ENCODE results near the gene LGR6. TPM values are rescaled to one million over a fixed set of nuclear protein-coding genes. Genes with fewer than 3 reads are reported as not detected.

LGR6 gene
- total RNA-seq, 8 experiments from 2014 or later: 0.13 to 1.0 (median 0.35) TPM

DNA sequence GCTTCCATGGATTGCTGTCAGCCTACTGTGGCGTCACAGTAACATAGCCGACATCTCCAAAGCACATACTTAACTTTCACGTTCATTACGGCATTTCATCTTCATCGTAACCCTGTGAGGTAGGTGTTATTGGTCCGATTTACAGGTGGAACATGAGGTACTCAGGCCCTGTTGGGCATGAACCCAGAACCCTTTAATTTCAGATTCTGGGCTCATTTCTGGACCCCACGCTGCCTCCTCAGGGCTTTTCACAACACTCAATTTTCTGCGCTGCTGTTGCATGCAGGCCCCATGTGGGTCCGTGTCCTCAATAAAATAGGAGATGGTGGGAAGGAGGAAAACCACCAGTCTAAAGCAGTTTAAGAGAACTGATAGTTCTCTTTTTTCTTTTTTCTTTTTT lies 108.6 kb downstream of the LGR6 start:
- Histone ChIP-seq H3K27ac (no peak overlapping the region), H3K4me3 (no peak overlapping the region), H3K4me1 (replicated peaks in 1 of 2) (peaks cover 0 to 2% of the 10 kb centered on the region in 2 donors)
- in situ Hi-C loops (cut with MboI; ENCODE audit: low pct_unique_long_range_greater_than_20kb in 2 of 9, low sequenced_read_pairs in 9 of 9, unreplicated experiment in 9 of 9): loop anchor here in 2 of 9 experiments (25.0 kb wide), 1 partner anchor 115 kb away; the partner anchor contains the start of gene LGR6 (in 2 of the 2)
- 50 to 97% (median 87%) methylated on average over 1 to 9 of the region's 9 CpGs; no CpG with 5 or more reads in 1 of the 10 experiments for WGBS, 10 experiments
- no peak for ATAC-seq (replicated peaks in 6 of 8)

DNA sequence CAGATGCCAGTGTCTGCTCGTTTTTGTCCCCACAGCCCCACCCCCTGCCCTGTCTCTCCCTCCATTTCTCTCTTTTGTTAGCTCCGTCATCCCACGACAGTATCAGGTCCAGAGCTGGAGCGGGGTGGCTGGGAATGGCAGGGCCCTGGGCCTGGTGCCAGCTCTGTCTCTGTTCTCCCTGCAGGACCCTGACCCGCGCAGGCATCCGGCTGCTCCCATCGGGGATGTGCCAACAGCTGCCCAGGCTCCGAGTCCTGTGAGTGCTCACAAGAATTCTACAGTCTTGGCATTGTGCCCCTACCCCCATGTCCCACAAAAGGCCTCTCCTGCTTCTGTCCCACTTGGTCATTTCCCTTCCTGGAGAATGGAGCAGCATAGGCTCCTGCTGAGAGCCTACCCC lies 110.8 kb downstream of the LGR6 start:
- WGBS, 10 experiments: 80 to 91% (median 90%) methylated on average over 1 to 4 of the region's 9 CpGs; no CpG with 5 or more reads in 7 of the 10 experiments
- peak in 2 of 8 experiments; percentile 28 to 44 for ATAC-seq (replicated peaks in 6 of 8)

DNA sequence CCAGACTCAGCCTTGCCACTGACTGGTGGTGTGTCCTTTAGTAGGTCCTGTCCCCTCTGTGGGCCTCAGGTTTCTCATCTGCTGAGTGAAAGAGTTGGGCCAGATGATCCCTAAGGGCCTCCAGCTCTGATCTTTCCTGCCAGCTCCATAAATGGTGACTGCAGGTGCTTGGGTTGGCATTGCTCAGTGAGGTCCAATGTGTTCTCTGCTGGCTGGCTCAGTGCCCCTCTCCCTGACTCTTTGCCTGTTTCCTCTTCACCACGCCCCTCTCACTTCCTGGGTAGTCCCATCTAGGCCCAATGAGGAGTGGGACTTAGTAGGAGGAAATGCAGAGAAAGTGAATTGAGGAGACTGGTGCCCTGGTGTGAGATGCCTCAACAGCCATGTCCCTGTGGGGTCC lies 111.6 kb downstream of the LGR6 start:
- H3K4me1 ChIP-seq (replicated peaks in 1 of 2): peaks cover 0 to 7% of the 10 kb centered on the region in 2 donors
- ATAC-seq (replicated peaks in 6 of 8): no peak
- 0 to 100% (median 40%) methylated on average over 1 of the region's 1 CpG; no CpG with 5 or more reads in 7 of the 10 experiments for WGBS, 10 experiments

More for the DNA sequence above, 110.8 kb downstream of the LGR6 start:
- Histone ChIP-seq H3K27ac (no peak overlapping the region), H3K4me1 (replicated peaks in 1 of 2) (peaks cover 0 to 7% of the 10 kb centered on the region in 2 donors), H3K4me3 (no peak overlapping the region)
- in situ Hi-C loops (cut with MboI; ENCODE audit: low pct_unique_long_range_greater_than_20kb in 2 of 9, low sequenced_read_pairs in 9 of 9, unreplicated experiment in 9 of 9): loop anchor here in 2 of 9 experiments (25.0 kb wide), 1 partner anchor 117 kb away; the partner anchor contains the start of gene LGR6 (in 2 of the 2)

DNA sequence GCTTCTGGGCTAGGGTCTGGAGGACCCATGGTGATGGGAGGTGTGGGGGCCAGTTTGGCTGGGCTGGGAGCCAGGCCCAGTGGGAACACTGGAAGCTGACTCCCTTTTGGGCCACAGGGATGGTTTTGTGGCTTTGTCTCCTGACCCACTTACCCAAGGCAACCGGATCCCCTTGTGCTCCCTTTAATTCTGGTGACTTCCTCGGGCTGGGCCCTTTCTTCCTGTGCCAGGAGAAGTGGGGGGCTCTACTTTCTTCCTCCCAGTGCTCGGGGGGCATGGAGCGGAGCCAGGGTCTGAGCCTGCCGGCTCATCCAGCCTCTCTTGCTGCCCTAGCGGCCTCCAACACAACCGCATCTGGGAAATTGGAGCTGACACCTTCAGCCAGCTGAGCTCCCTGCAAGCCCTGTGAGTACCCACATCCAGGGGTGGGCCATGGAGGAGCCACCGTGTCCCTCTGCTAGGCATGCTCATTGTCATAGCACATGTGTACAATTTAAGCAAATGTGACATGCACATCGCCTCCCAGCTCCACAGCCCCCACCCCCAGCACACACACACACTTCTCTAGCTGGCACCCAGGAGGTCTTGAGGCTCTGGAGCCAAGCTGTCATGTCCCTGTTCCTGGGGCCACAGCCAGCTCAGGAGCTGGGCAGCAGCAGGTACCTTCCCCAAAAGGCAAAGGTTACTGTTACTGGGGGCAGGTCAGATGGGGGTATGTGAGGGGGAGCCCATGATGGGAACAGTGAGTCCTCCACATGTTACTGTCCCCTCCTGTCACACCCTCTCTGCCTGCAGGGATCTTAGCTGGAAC lies 113.1 kb downstream of the LGR6 start:
- in situ Hi-C loops (cut with MboI; ENCODE audit: low pct_unique_long_range_greater_than_20kb in 2 of 9, low sequenced_read_pairs in 9 of 9, unreplicated experiment in 9 of 9): loop anchor here in 2 of 9 experiments (25.0 kb wide), 1 partner anchor 119 kb away; the partner anchor contains the start of gene LGR6 (in 2 of the 2)
- 40 to 100% (median 86%) methylated on average over 1 to 6 of the region's 9 CpGs; no CpG with 5 or more reads in 5 of the 10 experiments for WGBS, 10 experiments
- Histone ChIP-seq H3K4me1 (replicated peaks in 1 of 2) (peaks cover 0 to 7% of the 10 kb centered on the region in 2 donors), H3K27ac (no peak overlapping the region), H3K4me3 (no peak overlapping the region)
- ATAC-seq (replicated peaks in 6 of 8): peak in 1 of 8 experiments; percentile 4

More for the DNA sequence above, 111.6 kb downstream of the LGR6 start:
- Histone ChIP-seq H3K4me3 (no peak overlapping the region), H3K27ac (no peak overlapping the region)
- in situ Hi-C loops (cut with MboI; ENCODE audit: low pct_unique_long_range_greater_than_20kb in 2 of 9, low sequenced_read_pairs in 9 of 9, unreplicated experiment in 9 of 9): loop anchor here in 2 of 9 experiments (25.0 kb wide), 1 partner anchor 118 kb away; the partner anchor contains the start of gene LGR6 (in 2 of the 2)

DNA sequence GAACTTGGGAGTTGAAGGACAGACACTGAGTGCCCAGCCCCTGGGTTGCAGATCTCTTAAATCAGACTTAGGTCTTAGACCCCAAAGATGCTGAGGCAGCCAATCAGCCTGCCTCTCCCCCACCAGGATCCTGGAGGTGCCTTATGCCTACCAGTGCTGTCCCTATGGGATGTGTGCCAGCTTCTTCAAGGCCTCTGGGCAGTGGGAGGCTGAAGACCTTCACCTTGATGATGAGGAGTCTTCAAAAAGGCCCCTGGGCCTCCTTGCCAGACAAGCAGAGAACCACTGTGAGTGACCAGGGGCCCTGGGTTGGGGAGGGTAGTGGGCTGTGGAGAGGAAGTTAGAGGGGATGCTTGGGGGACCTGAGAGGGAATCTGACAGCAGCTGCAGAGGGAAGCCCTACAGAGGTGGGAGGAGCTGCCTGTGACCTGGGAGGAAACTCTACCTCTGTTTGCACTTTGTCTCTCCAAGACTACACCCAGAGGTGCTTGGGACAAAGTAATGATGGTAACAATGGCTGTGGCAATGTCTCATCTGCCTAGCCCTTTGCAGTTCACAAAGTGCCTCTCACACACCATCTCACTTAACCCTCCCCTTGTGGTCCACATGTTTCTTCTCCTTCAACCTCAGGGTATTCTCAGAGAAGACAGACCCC lies 116.6 kb downstream of the LGR6 start:
- no peak for ATAC-seq (replicated peaks in 6 of 8)
- H3K4me3 ChIP-seq: no peak overlapping the region
- no peak overlapping the region for H3K27ac ChIP-seq
- peaks cover 0 to 7% of the 10 kb centered on the region in 2 donors for H3K4me1 ChIP-seq (replicated peaks in 1 of 2)
- in situ Hi-C loops (cut with MboI; ENCODE audit: low pct_unique_long_range_greater_than_20kb in 2 of 9, low sequenced_read_pairs in 9 of 9, unreplicated experiment in 9 of 9): loop anchor here in 7 of 9 experiments (10.0 to 25.0 kb wide), 3 partner anchors 123 to 135 kb away; partner anchors contain the start of gene LGR6 (in 2 of the 7)

DNA sequence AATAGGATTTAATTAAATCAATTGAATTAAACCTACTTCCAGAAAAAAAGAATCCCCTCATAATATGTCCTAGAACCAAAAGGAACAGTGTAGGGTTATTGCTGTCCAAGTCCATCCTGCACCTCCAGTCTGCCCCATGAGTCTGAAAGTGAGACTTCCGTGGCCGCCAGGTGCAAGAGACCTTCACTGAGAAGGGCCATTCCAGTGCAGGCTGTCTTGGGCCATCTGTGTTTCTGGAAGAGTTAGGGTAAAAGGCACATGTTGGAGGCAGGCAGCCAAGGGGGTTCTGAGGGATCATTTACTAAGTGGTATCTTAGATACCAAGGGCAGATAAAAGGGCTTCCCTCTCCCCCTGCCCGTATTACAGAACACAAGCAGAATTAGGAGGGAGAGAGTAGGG lies 117.1 kb downstream of the LGR6 start:
- in situ Hi-C loops (cut with MboI; ENCODE audit: low pct_unique_long_range_greater_than_20kb in 2 of 9, low sequenced_read_pairs in 9 of 9, unreplicated experiment in 9 of 9): loop anchor here in 7 of 9 experiments (10.0 to 25.0 kb wide), 3 partner anchors 123 to 136 kb away; partner anchors contain the start of gene LGR6 (in 2 of the 7)
- ATAC-seq (replicated peaks in 6 of 8): no peak
- no peak overlapping the region for H3K27ac ChIP-seq
- 33 to 88% (median 83%) methylated on average over 1 to 3 of the region's 3 CpGs; no CpG with 5 or more reads in 4 of the 10 experiments for WGBS, 10 experiments
- H3K4me3 ChIP-seq: no peak overlapping the region
- peaks cover 0 to 7% of the 10 kb centered on the region in 2 donors for H3K4me1 ChIP-seq (replicated peaks in 1 of 2)

DNA sequence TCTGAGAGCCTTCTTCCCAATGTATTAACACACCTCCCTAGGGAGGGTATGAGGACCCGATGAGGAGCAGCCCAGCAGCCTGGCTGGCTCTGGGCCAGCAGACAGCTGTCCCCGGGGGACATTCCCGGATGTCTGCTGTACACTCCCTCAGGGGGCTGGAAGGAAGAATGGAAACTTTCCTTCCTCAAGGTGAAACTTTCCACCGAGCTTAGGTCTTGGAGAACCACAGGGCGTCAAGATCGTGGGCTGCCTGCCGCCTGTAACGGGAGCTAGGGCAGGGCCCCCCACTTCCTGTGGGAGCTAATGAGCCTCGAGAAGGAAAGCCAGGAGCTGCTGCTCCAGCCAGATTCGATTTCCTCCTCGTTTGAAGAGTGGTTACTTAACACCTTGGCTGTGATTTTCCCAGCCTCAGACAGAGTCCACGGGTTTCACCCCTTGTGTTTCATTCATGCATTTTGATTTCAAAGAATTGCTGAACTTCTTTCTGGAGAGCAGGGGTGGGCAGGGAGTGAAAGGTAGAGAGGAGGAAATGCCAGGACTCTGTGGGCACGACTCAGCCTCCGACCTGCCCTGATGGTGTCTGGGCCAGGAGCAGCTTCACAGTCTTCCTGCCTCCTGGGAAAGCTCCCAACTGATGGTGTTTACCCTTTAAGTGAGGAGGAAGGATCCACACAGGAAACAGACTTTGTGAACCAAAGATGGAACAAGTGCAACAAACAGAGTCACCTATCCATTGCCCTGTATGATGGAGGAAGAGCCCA lies 118.5 kb downstream of the LGR6 start:
- in situ Hi-C loops (cut with MboI; ENCODE audit: low pct_unique_long_range_greater_than_20kb in 2 of 9, low sequenced_read_pairs in 9 of 9, unreplicated experiment in 9 of 9): loop anchor here in 7 of 9 experiments (10.0 to 25.0 kb wide), 3 partner anchors 125 to 137 kb away; partner anchors contain the start of gene LGR6 (in 2 of the 7)
- Histone ChIP-seq H3K4me3 (no peak overlapping the region), H3K27ac (no peak overlapping the region), H3K4me1 (replicated peaks in 1 of 2) (peaks cover 0 to 6% of the 10 kb centered on the region in 2 donors)
- WGBS, 10 experiments: 20 to 100% (median 60%) methylated on average over 1 to 13 of the region's 14 CpGs; no CpG with 5 or more reads in 3 of the 10 experiments
- peak in 1 of 8 experiments; percentile 16 for ATAC-seq (replicated peaks in 6 of 8)

DNA sequence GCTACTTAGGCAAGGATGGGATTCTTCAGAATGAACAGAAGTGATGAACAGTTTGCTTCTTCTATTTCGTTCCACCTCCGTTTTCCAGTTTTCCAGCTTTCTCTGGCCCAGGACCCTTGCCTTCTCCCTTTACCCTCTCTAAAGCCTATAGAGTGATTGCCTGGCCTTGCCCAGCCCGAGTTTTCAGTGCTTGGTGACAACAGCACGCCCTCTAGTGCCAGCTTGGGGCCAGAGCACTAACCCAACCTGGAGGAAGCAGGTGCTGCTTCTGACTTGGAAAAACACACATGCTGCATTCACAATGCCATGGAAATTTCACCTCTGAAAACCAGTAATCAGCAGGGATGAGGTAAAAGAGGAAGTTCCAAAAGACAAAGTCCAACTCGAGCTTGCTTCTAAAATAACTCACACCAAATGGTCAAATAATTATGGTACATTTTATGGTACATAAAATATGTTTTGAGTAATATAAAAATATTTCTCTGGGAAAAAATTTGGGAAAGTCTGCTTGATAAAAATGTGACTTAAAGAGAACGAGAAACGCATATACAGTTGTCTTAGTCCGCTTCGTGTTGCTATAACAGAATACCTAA lies 122.1 kb downstream of the LGR6 start:
- peak; percentile 92 to 98 (median 98) for ATAC-seq (replicated peaks in 6 of 8)
- WGBS, 10 experiments: 0 to 27% (median 12%) methylated on average over 2 to 9 of the region's 9 CpGs
- in situ Hi-C loops (cut with MboI; ENCODE audit: low pct_unique_long_range_greater_than_20kb in 2 of 9, low sequenced_read_pairs in 9 of 9, unreplicated experiment in 9 of 9): loop anchor here in 8 of 9 experiments (5.0 to 25.0 kb wide), 4 partner anchors 128 to 141 kb away; partner anchors contain the start of gene LGR6 (in 2 of the 8)
- Histone ChIP-seq H3K4me1 (replicated peaks in 1 of 2) (no peaks in the 10 kb centered on the region), H3K4me3 (no peak overlapping the region), H3K27ac (no peak overlapping the region)

DNA sequence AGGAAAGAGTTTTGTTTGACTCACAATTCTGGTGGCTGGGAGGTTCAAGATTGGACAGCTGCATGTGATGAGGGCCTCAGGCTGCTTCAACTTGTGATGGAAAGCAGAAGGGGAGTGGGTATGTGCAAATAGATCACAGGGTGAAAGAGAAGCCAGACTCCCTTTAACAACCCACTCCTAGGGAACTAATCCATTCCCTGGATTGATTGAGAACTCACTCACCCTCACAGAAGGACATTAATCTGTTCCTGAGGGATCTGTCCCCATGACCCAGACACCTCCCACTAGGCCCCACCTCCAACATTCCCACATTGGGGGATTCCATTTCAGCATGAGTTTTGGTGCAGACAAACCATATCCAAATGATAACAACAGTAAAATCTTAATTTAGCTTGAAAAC lies 122.6 kb downstream of the LGR6 start:
- no peak for ATAC-seq (replicated peaks in 6 of 8)
- Histone ChIP-seq H3K27ac (no peak overlapping the region), H3K4me1 (replicated peaks in 1 of 2) (no peaks in the 10 kb centered on the region), H3K4me3 (no peak overlapping the region)
- in situ Hi-C loops (cut with MboI; ENCODE audit: low pct_unique_long_range_greater_than_20kb in 2 of 9, low sequenced_read_pairs in 9 of 9, unreplicated experiment in 9 of 9): loop anchor here in 8 of 9 experiments (5.0 to 25.0 kb wide), 4 partner anchors 129 to 141 kb away; partner anchors contain the start of gene LGR6 (in 2 of the 8)

DNA sequence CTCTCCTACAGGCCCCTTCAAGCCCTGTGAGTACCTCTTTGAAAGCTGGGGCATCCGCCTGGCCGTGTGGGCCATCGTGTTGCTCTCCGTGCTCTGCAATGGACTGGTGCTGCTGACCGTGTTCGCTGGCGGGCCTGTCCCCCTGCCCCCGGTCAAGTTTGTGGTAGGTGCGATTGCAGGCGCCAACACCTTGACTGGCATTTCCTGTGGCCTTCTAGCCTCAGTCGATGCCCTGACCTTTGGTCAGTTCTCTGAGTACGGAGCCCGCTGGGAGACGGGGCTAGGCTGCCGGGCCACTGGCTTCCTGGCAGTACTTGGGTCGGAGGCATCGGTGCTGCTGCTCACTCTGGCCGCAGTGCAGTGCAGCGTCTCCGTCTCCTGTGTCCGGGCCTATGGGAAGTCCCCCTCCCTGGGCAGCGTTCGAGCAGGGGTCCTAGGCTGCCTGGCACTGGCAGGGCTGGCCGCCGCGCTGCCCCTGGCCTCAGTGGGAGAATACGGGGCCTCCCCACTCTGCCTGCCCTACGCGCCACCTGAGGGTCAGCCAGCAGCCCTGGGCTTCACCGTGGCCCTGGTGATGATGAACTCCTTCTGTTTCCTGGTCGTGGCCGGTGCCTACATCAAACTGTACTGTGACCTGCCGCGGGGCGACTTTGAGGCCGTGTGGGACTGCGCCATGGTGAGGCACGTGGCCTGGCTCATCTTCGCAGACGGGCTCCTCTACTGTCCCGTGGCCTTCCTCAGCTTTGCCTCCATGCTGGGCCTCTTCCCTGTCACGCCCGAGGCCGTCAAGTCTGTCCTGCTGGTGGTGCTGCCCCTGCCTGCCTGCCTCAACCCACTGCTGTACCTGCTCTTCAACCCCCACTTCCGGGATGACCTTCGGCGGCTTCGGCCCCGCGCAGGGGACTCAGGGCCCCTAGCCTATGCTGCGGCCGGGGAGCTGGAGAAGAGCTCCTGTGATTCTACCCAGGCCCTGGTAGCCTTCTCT lies 124.6 kb downstream of the LGR6 start:
- 84 to 94% (median 89%) methylated on average over 2 to 33 of the region's 52 CpGs; no CpG with 5 or more reads in 4 of the 10 experiments for WGBS, 10 experiments
- no peak for ATAC-seq (replicated peaks in 6 of 8)
- Histone ChIP-seq H3K4me1 (replicated peaks in 1 of 2) (no peaks in the 10 kb centered on the region), H3K4me3 (no peak overlapping the region), H3K27ac (no peak overlapping the region)
- in situ Hi-C loops (cut with MboI; ENCODE audit: low pct_unique_long_range_greater_than_20kb in 2 of 9, low sequenced_read_pairs in 9 of 9, unreplicated experiment in 9 of 9): loop anchor here in 8 of 9 experiments (5.0 to 25.0 kb wide), 4 partner anchors 131 to 143 kb away; partner anchors contain the start of gene LGR6 (in 2 of the 8)
